Lung (tissue), 12 donors: ENCODE measurements around the gene TP73. TPM values are rescaled to one million over a fixed set of nuclear protein-coding genes. Genes with fewer than 3 reads are reported as not detected.

Source experiments
- ATAC-seq: fragments of 200-7000 bp; cut with Tn5 transposase; one replicate; pipeline ENCODE4 v1.9.1; 2020; ENCODE audit warnings: moderate number of reproducible peaks; ENCODE audit not compliant: insufficient read depth, low FRiP score
- DNase-seq, 3 donors: peaks; one replicate each; pipeline ENCODE4 v3.0.0-alpha.2; 2013 to 2017
- H3K27ac ChIP-seq, 2 donors: one replicate each; pipeline ENCODE4 v1.5.1; 2013; ENCODE audit warnings: mild to moderate bottlenecking in 2 of 2, moderate library complexity in 2 of 2, control low read depth in 1 of 2, inconsistent platforms in 1 of 2, low read depth in 1 of 2, low read length in 1 of 2
- H3K27me3 ChIP-seq, 3 donors: one replicate each; pipeline ENCODE4 v1.5.1; 2013; ENCODE audit warnings: low read length in 2 of 3; ENCODE audit not compliant: control insufficient read depth in 3 of 3, insufficient read depth in 3 of 3
- H3K36me3 ChIP-seq, 4 donors: one replicate each; pipeline ENCODE4 v1.5.1; 2013; ENCODE audit warnings: low read length in 4 of 4, mild to moderate bottlenecking in 1 of 4, moderate library complexity in 1 of 4; ENCODE audit not compliant: control insufficient read depth in 4 of 4, insufficient read depth in 4 of 4
- H3K4me1 ChIP-seq, 5 donors: one replicate each; pipeline ENCODE4 v1.5.1; 2013; ENCODE audit warnings: low read length in 5 of 5, mild to moderate bottlenecking in 2 of 5, moderate library complexity in 1 of 5; ENCODE audit not compliant: control insufficient read depth in 5 of 5, insufficient read depth in 5 of 5
- H3K4me3 ChIP-seq: one replicate; pipeline ENCODE4 v1.5.1; 2013; ENCODE audit warnings: mild to moderate bottlenecking, control low read depth, moderate library complexity
- H3K9ac ChIP-seq, 2 donors: one replicate each; pipeline ENCODE4 v1.5.1; 2013; ENCODE audit warnings: low read length in 2 of 2, control low read depth in 1 of 2; ENCODE audit not compliant: insufficient read depth in 1 of 2
- H3K9me3 ChIP-seq, 4 donors: one replicate each; pipeline ENCODE4 v1.5.1; 2013; ENCODE audit warnings: low read length in 3 of 4, mild to moderate bottlenecking in 1 of 4, moderate library complexity in 1 of 4; ENCODE audit not compliant: control insufficient read depth in 4 of 4, insufficient read depth in 3 of 4
- WGBS, 2 donors: extraction: QIAGEN DNeasy Blood & Tissue Kit; methylation state at CpG; one replicate each; pipeline ENCODE4 v1.1.7; 2013; 5-methylcytosine and 5-hydroxymethylcytosine counted together
- polyA plus RNA-seq, 2 donors: library from polyadenylated mRNA; stranded (reverse); fragments of 200-250 nt; gene quantifications; one replicate each; pipeline ENCODE4 v1.2.1, GENCODE V29; 2013
- total RNA-seq, 2 donors: library from RNA; depleted of rRNA in 1 of 2; stranded (reverse); fragments of >200 nt in 1 of 2; gene quantifications; one replicate each; pipeline ENCODE4 v1.2.1, GENCODE V29; 2014 to 2021
- TF ChIP-seq, protein P1 (sequence below): IDR thresholded peaks from 2 replicates; pipeline ENCODE4 v1.5.1; 2012; ENCODE audit warnings: mild to moderate bottlenecking; ENCODE audit errors: control extremely low read depth, extremely low read depth
- donor health status: control.
- donor health status: control.
- donor health status: Bipolar disorder and iron deficiency.
- donor health status: healthy.
- donor health status: DM: yes; HTN: yes; CAD: no.

The TP73 gene
- total and polyA plus RNA-seq, 4 donors = 1.7 to 12.3 (median 2.2) TPM

DNA sequence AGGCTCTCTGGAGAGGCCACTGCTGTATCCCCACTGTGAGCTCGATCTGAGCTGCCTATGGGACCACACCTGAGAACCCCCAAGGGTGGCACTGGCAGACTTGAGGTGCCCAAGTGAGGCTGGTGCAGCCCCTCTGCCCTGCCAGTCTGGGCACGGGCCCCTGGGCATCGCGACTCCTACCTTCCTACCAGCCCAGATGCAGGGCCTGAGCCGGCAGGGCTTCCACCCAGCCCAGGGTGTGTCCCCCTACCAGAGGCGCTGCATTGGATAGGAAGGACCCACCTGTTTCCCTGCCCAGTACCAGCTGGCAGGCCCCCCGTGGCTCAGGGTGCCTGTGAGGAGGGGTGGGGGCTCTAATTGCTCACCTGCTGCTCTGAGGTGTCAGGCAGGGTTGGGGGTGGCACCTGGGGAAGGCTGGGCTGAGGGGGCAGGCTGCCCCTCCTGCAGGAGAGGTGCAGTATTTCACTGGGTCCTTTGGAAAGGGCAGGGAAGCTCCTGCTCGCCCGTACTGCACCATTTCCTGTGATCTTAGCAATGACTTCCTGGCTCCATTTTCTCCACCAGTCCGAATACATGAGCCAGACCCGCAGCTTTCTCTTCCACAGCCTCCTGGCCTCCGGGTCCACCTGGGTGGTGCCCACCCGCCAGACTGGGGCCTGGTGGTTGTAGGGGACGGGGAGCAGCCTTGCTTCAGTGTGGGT is 11.8 kb downstream of the TP73 start:
- ATAC-seq = no peak
- H3K27ac ChIP-seq = no peak overlapping the region
- TF ChIP-seq, protein P1, sequence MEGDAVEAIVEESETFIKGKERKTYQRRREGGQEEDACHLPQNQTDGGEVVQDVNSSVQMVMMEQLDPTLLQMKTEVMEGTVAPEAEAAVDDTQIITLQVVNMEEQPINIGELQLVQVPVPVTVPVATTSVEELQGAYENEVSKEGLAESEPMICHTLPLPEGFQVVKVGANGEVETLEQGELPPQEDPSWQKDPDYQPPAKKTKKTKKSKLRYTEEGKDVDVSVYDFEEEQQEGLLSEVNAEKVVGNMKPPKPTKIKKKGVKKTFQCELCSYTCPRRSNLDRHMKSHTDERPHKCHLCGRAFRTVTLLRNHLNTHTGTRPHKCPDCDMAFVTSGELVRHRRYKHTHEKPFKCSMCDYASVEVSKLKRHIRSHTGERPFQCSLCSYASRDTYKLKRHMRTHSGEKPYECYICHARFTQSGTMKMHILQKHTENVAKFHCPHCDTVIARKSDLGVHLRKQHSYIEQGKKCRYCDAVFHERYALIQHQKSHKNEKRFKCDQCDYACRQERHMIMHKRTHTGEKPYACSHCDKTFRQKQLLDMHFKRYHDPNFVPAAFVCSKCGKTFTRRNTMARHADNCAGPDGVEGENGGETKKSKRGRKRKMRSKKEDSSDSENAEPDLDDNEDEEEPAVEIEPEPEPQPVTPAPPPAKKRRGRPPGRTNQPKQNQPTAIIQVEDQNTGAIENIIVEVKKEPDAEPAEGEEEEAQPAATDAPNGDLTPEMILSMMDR = no peak
- no peaks in the 10 kb centered on the region for H3K9me3 ChIP-seq
- peaks cover 0 to 8% (median 0%) of the 10 kb centered on the region in 5 donors for H3K4me1 ChIP-seq
- no peak for DNase-seq
- no peaks in the 10 kb centered on the region for H3K36me3 ChIP-seq
- peaks cover 0 to 2% (median 0%) of the 10 kb centered on the region in 3 donors for H3K27me3 ChIP-seq
- WGBS, 2 donors = 69 to 78% methylated on average over 14 of the region's 14 CpGs
- H3K9ac ChIP-seq = no peak overlapping the region
- no peak overlapping the region for H3K4me3 ChIP-seq

DNA sequence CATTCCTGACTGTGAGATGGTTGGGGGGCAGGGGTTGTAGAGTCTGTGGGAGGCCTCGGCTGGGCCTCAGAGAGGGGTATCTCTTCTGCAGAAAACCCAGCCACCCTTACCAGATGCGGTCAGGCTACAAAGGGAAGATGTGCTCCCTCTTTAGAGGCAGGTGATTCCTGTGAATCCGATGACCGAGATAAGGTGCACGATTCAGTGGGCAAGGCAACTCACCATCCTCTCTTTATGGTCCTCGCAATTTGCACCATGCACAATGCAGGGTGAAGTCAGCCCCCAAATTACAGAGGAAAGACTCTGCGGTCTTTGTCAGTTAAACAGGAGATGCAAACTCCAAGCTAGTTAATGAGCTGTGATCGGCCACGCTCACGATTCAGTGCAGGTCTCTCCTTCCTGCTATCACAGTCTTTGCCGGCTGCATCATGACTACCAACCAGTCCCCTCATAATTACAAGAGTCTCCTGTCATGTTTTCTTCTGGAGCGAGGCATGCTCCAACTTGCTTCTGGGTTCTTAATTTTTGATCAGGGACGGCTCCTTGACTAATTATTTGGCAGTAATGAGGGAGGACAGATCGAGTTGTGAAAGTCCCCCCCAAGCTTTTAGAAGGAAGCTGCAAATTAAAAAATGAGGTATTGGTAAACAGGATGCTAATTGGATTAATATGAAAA is 12.5 kb downstream of the TP73 start:
- H3K9ac ChIP-seq = no peak overlapping the region
- peaks cover 0 to 7% (median 0%) of the 10 kb centered on the region in 3 donors for H3K27me3 ChIP-seq
- peaks cover 0 to 8% (median 3%) of the 10 kb centered on the region in 5 donors for H3K4me1 ChIP-seq
- H3K9me3 ChIP-seq = no peaks in the 10 kb centered on the region
- WGBS, 2 donors = 86 to 92% methylated on average over 14 of the region's 14 CpGs
- H3K4me3 ChIP-seq = no peak overlapping the region
- no peak for ATAC-seq
- no peaks in the 10 kb centered on the region for H3K36me3 ChIP-seq
- H3K27ac ChIP-seq = no peak overlapping the region
- DNase-seq = no peak
- TF ChIP-seq, protein P1 = no peak

DNA sequence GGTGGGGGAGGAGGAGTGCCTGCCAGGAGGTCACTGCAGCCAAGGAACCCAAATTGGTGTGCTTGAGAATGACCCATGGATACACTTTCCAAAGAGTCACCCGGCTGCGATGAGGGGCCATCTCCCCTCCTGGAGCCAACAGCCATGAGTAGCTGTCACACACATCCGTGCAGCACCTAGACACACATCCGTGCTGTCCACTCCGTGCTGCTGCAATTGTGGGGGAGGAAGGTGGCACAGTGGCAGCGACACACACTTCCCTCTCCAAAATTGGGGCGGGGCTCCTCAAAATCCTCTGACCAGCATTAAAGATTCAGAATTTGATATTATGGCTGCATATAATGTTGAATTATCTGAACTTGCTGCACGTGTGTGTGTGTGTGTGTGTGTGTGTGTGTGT is 15.8 kb downstream of the TP73 start:
- Histone ChIP-seq H3K9me3 (no peaks in the 10 kb centered on the region), H3K27ac (no peak overlapping the region), H3K4me3 (no peak overlapping the region), H3K27me3 (peaks cover 0 to 7% (median 0%) of the 10 kb centered on the region in 3 donors), H3K9ac (no peak overlapping the region), H3K4me1 (peaks cover 0 to 10% (median 3%) of the 10 kb centered on the region in 5 donors), H3K36me3 (no peaks in the 10 kb centered on the region)
- TF ChIP-seq, protein P1 = no peak
- DNase-seq (no peak), ATAC-seq (no peak)
- 56 to 66% methylated on average over 8 of the region's 8 CpGs for WGBS, 2 donors
